Measurements from ENCODE around the gene ZNF746.
"Not testable (repeated sequence)": the region's sequence is repeated elsewhere in the genome, so short reads cannot be mapped to it uniquely, and the experiment has no call there.

The ZNF746 gene

DNA sequence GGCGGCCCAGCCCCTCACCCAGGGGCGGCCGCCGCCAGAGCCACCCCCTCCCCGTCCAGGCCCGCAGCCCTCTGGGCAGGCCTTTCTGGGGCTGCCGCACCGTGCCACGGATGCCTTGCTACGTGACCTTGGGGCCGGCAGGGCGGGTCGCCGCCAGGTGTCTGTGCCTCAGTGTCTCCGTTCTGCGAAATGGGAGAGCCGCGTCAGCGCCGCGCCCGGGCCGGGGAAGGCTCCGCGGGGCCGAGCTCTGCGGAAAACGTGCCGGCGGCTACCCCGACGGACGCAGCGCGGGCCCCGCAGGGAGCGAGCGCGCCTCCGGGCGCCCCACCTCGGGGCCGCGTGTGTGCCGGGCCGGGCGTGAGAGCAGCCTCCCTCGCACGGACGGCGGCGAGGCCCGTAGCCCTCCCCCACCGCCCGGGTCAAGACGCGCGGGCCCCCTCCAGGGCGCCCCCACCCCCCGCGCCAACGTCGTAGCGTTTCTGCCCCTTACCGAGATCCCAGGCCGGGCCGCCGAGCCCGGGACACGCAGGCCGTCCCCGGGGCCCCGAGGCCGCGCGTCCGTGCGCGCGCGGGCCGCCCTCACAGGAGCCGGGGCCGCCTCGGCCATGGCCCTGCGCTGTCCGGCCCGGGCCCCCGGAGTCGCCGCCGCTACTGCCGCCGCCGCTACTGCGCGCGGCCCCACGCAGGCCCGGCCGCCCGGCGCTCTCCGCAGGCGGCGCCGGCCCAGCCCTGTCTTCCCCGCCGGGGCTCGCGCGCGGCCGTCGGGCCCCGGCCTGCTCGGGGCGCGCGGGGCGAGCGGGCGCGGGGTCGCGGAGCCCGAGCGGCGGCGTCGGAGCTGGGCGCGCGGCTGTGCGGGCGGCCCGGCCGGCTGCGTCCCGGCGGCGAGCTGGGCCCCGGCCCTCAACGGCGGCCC lies 37.8 kb downstream of the ZNF746 start:
- DNase-seq (ENCODE audit: low read depth) = no peak

GRCh38 chr7:149459201-149459539 lies 38.4 kb downstream of the ZNF746 start:
- DNase-seq (ENCODE audit: low read depth) = no peak

- no peak for DNase-seq (ENCODE audit: low read depth)
These were observed 39.4 kb downstream of the ZNF746 start for GRCh38 chr7:149458235-149458634.

- DNase-seq (ENCODE audit: low read depth) = no peak
These were observed 39.8 kb downstream of the ZNF746 start for GRCh38 chr7:149457766-149458165.

GRCh38 chr7:149456506-149457421 lies 40.8 kb downstream of the ZNF746 start:
- DNase-seq (ENCODE audit: low read depth) = no peak

- DNase-seq (ENCODE audit: low read depth) = no peak
These were observed 42.2 kb downstream of the ZNF746 start for GRCh38 chr7:149455175-149455950.

DNA sequence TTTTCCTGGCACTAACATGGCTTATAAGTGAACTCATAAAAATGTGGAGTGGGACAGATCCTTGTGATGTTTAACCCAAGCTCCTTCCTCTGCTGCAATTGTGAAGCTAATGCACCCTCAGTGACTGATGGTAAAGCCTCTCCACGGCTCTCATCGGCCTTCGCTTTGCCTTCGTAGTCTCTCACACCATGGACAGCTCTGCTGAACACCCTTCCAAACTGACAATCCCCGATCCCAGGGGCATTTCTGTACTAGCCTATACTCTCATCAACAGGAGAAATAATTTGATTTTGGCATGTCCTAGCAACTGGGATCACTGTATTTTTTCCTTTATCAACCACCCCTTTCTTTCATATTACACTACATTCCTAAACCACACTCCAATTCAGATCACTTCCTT lies 42.9 kb downstream of the ZNF746 start:
- no peak for DNase-seq (ENCODE audit: low read depth)

DNA sequence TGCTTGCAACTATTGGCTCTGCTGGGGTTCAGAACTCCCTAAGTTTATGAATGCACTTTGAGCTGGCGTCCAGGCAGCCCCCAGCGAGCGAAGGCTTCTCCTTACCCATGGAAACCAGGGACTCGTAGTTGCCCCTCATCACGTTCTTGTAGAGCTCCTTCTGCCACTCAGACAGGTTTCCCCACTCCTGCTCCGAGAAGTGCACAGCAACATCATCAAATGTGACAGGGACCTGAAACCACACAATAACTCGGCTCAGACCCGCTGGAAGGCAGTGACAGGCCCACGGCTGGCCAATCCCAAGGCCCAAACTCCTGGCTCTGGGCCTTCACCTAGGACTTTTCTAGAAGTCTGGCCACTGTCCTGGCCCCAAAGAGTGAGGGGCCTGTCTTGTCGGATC lies 43.6 kb downstream of the ZNF746 start:
- no peak for DNase-seq (ENCODE audit: low read depth)

- no peak for DNase-seq (ENCODE audit: low read depth)
These were observed 46.8 kb downstream of the ZNF746 start for GRCh38 chr7:149450821-149451220.

- DNase-seq (ENCODE audit: low read depth) = no peak
These were observed 47.7 kb downstream of the ZNF746 start for GRCh38 chr7:149449897-149450296.

DNA sequence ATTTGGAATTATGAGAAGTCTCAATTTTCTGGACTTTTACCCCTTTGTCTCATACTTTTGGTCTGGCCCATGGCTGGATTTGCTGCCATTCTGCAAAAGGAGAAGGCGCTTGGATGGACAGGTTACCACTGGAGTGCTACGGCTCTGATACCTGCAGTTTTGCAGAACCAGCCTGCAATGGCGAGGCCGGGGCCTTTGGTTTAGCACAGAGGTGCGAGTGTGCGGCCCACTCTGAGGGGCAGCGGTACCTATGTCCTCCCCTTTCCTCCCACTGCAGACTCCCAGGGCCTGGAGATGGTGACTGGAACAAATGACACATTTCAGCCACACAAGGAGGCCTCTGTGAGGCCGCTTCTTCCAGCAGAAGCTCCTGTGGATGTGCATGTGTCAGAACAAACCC lies 48.6 kb downstream of the ZNF746 start:
- no peak for DNase-seq (ENCODE audit: low read depth)

DNA sequence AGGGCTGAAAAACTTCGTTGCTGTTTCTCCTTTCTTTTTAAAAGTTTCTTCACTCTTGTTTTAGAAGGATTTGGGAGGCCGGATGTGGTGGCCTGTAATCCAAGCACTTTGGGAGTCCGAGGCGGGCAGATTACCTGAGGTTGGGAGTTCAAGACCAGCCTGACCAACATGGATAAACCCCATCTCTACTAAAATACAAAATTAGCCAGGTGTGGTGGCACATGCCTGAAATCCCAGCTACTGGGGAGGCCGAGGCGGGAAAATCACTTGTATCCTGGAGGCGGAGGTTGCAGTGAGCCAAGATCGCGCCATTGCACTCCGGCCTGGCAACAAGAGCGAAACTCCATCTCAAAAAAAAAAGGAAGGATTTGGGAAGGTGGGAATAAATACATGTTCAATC lies 51.6 kb downstream of the ZNF746 start:
- DNase-seq (ENCODE audit: low read depth) = not testable (repeated sequence)

DNA sequence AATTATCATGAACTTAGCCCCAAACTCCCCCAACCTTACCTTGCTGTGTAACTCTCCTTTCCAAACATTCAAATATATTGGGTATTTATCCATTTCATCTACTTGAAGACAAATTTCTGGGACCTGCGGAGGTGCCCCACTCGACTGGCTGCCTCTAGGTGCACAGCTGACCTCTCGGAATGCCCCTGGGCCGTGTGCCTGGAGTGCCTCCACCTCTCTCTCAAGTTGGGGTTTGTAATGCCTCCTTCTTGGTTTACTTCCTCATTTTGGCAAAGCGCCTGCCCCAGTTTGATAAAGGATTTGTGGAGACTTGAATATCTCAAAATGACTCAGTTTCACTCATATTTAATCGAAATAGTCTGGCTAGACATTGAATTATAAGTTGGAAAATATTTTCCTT lies 53.3 kb downstream of the ZNF746 start:
- DNase-seq (ENCODE audit: low read depth) = no peak

DNA sequence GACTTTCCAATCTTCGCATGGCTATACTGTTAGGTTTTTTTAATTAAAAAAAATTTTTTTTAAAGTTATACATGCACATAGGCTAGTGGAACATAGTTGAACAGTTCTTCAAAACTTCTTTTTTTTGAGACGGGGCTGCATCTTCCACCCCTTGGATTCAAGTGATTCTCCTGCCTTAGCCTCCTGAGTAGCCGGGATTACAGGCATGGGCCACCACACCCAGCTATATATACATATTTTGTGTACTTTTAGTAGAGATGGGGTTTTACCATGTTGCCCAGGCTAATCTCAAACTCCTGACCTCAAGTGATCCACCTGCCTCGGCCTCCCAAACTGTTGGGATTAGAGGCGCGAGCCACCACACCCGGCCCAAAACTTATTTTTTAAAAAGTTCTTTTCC lies 54.1 kb downstream of the ZNF746 start:
- no peak for DNase-seq (ENCODE audit: low read depth)

- no peak for DNase-seq (ENCODE audit: low read depth)
These were observed 54.7 kb downstream of the ZNF746 start for GRCh38 chr7:149442924-149443323.

DNA sequence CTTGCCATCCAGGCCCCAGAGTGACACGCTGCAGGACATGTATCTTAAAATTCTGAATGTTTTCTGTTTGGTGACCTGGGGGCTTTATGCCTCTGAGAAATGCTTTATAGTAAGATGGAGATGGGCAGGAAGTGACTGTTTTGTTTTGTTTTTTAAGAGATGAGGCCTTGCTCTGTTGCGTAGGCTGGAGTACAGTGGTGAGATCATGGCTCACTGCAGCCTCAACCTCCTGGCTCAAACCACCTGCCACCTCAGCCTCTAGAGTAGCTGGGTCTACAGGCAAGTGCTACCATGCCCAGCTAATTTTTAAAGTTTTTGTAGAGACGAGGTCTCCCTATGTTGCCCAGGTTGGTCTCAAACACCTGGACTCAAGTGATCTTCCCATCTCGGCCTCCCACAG lies 57.4 kb downstream of the ZNF746 start:
- DNase-seq (ENCODE audit: low read depth) = no peak

GRCh38 chr7:149436358-149436757 lies 61.3 kb downstream of the ZNF746 start:
- no peak for DNase-seq (ENCODE audit: low read depth)

- no peak for DNase-seq (ENCODE audit: low read depth)
These were observed 64.5 kb downstream of the ZNF746 start for GRCh38 chr7:149433124-149433523.

DNA sequence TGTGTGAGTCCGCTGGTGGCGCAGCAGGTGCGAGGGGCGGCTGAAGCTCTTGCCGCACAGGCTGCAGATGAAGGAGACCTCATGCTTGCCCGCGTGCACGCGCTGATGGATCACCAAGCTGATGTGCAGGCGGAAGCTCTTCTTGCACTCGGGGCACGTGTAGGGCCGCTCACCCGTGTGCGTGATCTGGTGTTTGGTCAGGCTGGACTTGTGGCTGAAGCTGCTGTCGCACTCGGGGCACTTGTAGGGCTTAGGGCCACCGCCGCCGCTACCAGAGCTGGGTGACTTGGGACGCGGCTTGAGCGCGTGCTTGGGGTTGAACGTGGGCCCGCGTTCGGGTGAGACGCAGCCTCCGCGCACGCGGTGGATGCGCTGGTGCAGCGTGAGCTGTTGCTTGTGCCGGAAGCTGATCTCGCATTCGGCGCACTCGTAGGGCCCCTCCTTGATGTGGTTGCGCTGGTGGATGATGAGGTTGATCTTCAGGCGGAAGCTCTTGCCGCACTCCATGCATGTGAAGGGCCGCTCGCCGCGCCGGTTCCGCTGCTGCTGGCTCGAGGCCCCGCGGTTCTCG lies 65.4 kb downstream of the ZNF746 start:
- DNase-seq (ENCODE audit: low read depth) = no peak

DNA sequence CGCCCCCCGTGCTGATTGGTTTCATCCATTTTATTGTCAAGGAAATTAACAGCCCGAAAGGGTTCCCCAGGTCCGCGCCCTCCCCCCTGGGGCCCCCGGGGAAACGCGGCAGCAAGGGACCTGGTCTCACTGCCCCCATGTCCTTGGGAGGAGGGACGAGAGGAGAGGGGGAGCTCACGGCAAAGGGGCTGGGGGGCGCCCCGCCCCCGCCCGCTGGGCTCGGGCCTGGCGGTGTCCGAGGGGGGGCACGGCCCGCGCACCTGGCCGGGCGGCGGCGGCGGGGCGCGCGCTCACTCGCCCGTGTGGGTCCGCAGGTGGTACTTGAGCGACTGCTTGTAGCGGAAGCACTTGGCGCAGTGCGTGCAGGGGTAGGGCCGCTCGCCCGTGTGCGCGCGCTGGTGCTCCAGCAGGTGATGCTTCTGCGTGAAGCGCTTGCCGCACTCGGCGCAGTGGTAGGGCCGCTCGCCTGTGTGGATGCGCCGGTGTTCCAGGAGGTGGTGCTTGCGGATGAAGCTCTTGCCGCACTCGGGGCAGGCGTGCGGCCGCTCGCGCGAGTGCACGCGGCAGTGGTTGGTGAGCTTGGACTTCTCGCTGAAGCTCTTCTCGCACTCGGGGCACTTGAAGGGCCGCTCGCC lies 66.0 kb downstream of the ZNF746 start:
- no peak for DNase-seq (ENCODE audit: low read depth)

DNA sequence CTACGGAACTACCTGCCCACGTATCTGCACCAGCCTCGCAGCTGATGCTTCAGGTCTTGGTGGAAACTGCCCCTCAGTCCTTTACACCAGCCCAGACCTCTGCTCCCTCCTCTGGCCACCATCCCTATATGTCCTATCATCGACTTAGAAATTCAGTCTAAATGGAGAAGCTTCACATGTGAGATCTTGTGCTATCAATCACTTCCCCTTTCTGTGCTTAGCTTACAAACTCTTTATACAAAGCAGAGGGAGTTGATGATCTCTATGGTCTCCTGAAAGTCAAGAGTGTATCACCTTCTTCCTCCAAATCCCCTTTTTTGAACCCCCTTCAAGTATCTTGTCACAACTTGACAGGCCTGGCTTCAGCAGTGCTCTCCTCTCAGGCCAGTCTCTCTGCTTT lies 67.4 kb downstream of the ZNF746 start:
- DNase-seq (ENCODE audit: low read depth) = no peak

- no peak for DNase-seq (ENCODE audit: low read depth)
These were observed 69.7 kb downstream of the ZNF746 start for GRCh38 chr7:149427893-149428292.

Data from HS-5 (cell line).